Stimulated activated CD4-positive, alpha-beta T cell treated with anti-CD3 and anti-CD28 coated beads, Interleukin-2, amount 100 ng/mL, for 48 hours (primary cell): ENCODE measurements around the gene MAP3K20.
"Not testable (repeated sequence)": the region's sequence is repeated elsewhere in the genome, so short reads cannot be mapped to it uniquely, and the experiment has no call there.

Source experiments
- DNase-seq, 2 donors: peaks; one replicate each; pipeline ENCODE4 v3.0.0-alpha.2; 2020

MAP3K20 gene

GRCh38 chr2:173128132-173128531 is 52.5 kb downstream of the MAP3K20 start:
- DNase-seq = not testable (repeated sequence)

- no peak for DNase-seq
Observed at GRCh38 chr2:173130496-173131465, 55.1 kb downstream of the MAP3K20 start.

GRCh38 chr2:173132531-173132930 is 56.9 kb downstream of the MAP3K20 start:
- DNase-seq = no peak

GRCh38 chr2:173134703-173135102 is 59.1 kb downstream of the MAP3K20 start:
- no peak for DNase-seq

GRCh38 chr2:173136067-173136466 is 60.4 kb downstream of the MAP3K20 start:
- DNase-seq = no peak

GRCh38 chr2:173136599-173136998 is 61.0 kb downstream of the MAP3K20 start:
- DNase-seq = no peak

GRCh38 chr2:173137610-173138009 is 62.0 kb downstream of the MAP3K20 start:
- DNase-seq = no peak

GRCh38 chr2:173138962-173139361 is 63.3 kb downstream of the MAP3K20 start:
- DNase-seq = no peak

GRCh38 chr2:173141666-173142065 is 66.0 kb downstream of the MAP3K20 start:
- no peak for DNase-seq

- no peak for DNase-seq
Observed at GRCh38 chr2:173145454-173145853, 69.8 kb downstream of the MAP3K20 start.

GRCh38 chr2:173146590-173146989 is 70.9 kb downstream of the MAP3K20 start:
- no peak for DNase-seq

GRCh38 chr2:173148520-173148919 is 72.9 kb downstream of the MAP3K20 start:
- no peak for DNase-seq

GRCh38 chr2:173149491-173149890 is 73.8 kb downstream of the MAP3K20 start:
- DNase-seq = peak; percentile 10 to 21

GRCh38 chr2:173150087-173150486 is 74.4 kb downstream of the MAP3K20 start:
- no peak for DNase-seq

- DNase-seq = no peak
Observed at GRCh38 chr2:173150963-173151362, 75.3 kb downstream of the MAP3K20 start.

GRCh38 chr2:173151671-173152401 is 76.2 kb downstream of the MAP3K20 start:
- DNase-seq = no peak

- no peak for DNase-seq
Observed at GRCh38 chr2:173153301-173153885, 77.7 kb downstream of the MAP3K20 start.

GRCh38 chr2:173157676-173158293 is 82.1 kb downstream of the MAP3K20 start:
- no peak for DNase-seq

GRCh38 chr2:173159791-173160463 is 84.3 kb downstream of the MAP3K20 start:
- DNase-seq = no peak

- DNase-seq = no peak
Observed at GRCh38 chr2:173160618-173161017, 85.0 kb downstream of the MAP3K20 start.

- no peak for DNase-seq
Observed at GRCh38 chr2:173161040-173161439, 85.4 kb downstream of the MAP3K20 start.

- no peak for DNase-seq
Observed at GRCh38 chr2:173161507-173161906, 85.9 kb downstream of the MAP3K20 start.
